ENCODE measurements around the gene TMEM179B. TPM values are rescaled to one million over a fixed set of nuclear protein-coding genes. Genes with fewer than 3 reads are reported as not detected.

Gene TMEM179B, protein sequence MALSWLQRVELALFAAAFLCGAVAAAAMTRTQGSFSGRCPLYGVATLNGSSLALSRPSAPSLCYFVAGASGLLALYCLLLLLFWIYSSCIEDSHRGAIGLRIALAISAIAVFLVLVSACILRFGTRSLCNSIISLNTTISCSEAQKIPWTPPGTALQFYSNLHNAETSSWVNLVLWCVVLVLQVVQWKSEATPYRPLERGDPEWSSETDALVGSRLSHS
- total RNA-seq (2016; rRNA removed; fragmentation: Illumina TruSeq; extraction: Trizol) (11.4 and 24.8 TPM in 2 replicates), polyA plus RNA-seq (2011; rRNA removed) (25.7 and 31.5 TPM in 2 replicates), polyA minus RNA-seq (2011; rRNA and poly(A)+ RNA removed; ENCODE audit: low replicate concordance) (58.2 and 80.5 TPM in 2 replicates), Bru-seq, nascent RNA (percentile 74 among the genes with signal in this experiment), BruChase-seq, experiment 1, labeled RNA remaining after a 6-hour chase (percentile 68 among the genes with signal in this experiment), BruChase-seq, experiment 2, labeled RNA remaining after a 2-hour chase (percentile 58 among the genes with signal in this experiment)
- 9.2 and 13.4 TPM in 2 replicates for total RNA-seq (2016; cell fraction: cytosol; rRNA removed; fragmentation: Illumina TruSeq; extraction: Trizol; ENCODE audit: low read depth)
- total RNA-seq (2016; cell fraction: insoluble cytoplasmic fraction; rRNA removed; fragmentation: Illumina TruSeq; extraction: Trizol) = 11.0 and 23.7 TPM in 2 replicates
- total RNA-seq (2016; cell fraction: membrane; rRNA removed; fragmentation: Illumina TruSeq; extraction: Trizol) = 12.0 and 14.6 TPM in 2 replicates
- 18.4 and 20.2 TPM in 2 replicates for total RNA-seq (2016; cell fraction: nucleus; rRNA removed; fragmentation: Illumina TruSeq; extraction: Trizol)
- polyA plus RNA-seq (2011; cell fraction: cytosol; rRNA removed) = 35.5 and 41.1 TPM in 2 replicates
- 16.2 and 27.4 TPM in 2 replicates for polyA plus RNA-seq (2011; cell fraction: nucleus; rRNA removed)
- 26.1 and 27.4 TPM in 2 replicates for polyA plus RNA-seq (2012)
- polyA plus RNA-seq (2016; cell fraction: cytosol; fragmentation: Illumina TruSeq; extraction: Trizol; ENCODE audit: low read depth) = 12.6 and 19.7 TPM in 2 replicates
- polyA plus RNA-seq (2016; cell fraction: insoluble cytoplasmic fraction; fragmentation: Illumina TruSeq; extraction: Trizol; ENCODE audit: low read depth) = 15.3 and 17.5 TPM in 2 replicates
- polyA plus RNA-seq (2016; cell fraction: membrane; fragmentation: Illumina TruSeq; extraction: Trizol; ENCODE audit: low read depth) = 18.5 and 20.7 TPM in 2 replicates
- 41.2 and 41.7 TPM in 2 replicates for polyA plus RNA-seq (2016; cell fraction: nucleus; fragmentation: Illumina TruSeq; extraction: Trizol; ENCODE audit: insufficient read depth, low read depth)
- polyA minus RNA-seq (2011; cell fraction: cytosol; rRNA and poly(A)+ RNA removed) = 20.0 and 25.1 TPM in 2 replicates
- 14.4 and 22.0 TPM in 2 replicates for polyA minus RNA-seq (2011; cell fraction: nucleus; rRNA and poly(A)+ RNA removed)
- long read RNA-seq, experiment 1, transcript TMEM179B-201 (5 exons, 1,023 nt) = major isoform, 56 of 64 reads
- long read RNA-seq, experiment 1, partial matches to known transcripts = 1 of 64 reads
- long read RNA-seq, experiment 1, other reads (novel, unspliced or antisense) = 7 of 64 reads
- long read RNA-seq, experiment 2, transcript TMEM179B-201 (5 exons, 1,023 nt) = major isoform, 68 of 80 reads
- long read RNA-seq, experiment 2, partial matches to known transcripts = 6 of 80 reads
- long read RNA-seq, experiment 2, other reads (novel, unspliced or antisense) = 4 of 80 reads

DNA sequence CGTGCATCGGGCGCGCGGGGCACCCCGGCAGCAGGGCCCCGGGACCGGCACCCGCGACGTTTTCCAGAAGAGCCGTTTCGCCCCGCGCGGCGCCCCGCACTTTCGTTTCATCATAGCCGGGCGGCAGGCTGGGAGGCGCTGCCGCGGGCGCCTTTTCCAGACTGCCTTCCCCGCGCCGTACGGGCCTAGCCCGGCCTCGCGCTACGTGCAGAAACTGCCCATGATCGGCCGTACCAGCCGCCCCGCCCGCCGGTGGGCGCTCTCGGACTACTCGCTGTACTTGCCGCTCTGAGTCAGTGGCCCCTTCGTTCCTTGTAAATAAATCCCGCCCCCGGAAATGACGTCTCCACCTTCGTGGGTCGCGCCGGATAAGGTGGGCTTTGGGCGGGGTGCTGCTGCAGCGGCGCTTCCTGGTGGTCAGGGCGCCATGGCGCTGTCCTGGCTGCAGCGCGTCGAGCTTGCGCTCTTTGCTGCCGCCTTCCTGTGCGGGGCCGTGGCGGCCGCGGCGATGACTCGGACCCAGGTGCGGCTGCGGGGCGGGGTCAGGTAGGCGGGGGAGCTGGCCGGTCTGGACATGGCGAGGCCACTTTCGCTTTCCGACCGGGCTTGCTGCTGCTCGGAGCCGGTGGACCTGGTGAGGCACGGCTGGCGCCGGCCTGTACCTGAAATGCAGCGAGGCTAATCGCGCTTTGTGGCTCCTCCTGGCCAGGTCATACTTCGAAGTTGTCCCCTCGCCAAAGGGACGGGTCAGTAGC lies at the start of gene TMEM179B:
Gene TMEM179B (plus strand): TSS at position 398 of the 755 bp plus-strand sequence. CDS start 30 bp downstream, at position 428.
- peak; percentile 77 for ATAC-seq
- intact Hi-C loops (cut with micrococcal nuclease; ENCODE audit: unreplicated experiment) (loop anchor here (2.0 kb wide), 5 partner anchors 18 to 94 kb away; partner anchors contain the start of genes NXF1, SLC3A2 and TTC9C), in situ Hi-C loops (cut with HindIII; ENCODE audit: extremely low pct_ligation_motif_present, low pct_unique_long_range_greater_than_20kb) (loop anchor here (5.0 kb wide), 2 partner anchors 45 to 90 kb away; partner anchors contain the start of genes STX5 and TEX54)
- Histone ChIP-seq H3K27me3 (ENCODE audit: control insufficient read depth in 1 of 2, insufficient read depth in 2 of 2, low read length in 2 of 2) (no peaks in the 10 kb centered on the region; a peak in 1 of 5 replicates), H3K36me3 (replicated peaks in 1 of 2; ENCODE audit: control insufficient read depth in 1 of 2, insufficient read depth in 2 of 2, low read length in 2 of 2) (peaks cover 10 to 24% of the 10 kb centered on the region in 2 experiments), H3K27ac (ENCODE audit: extremely low read length, insufficient read depth, low read length) (peak within 1 kb of the TSS; percentile 79), H3K9me3 (ENCODE audit: low read length) (no peaks in the 10 kb centered on the region), H3K4me2 (ENCODE audit: low read depth, low read length) (peak within 1 kb of the TSS; percentile 67), H3K4me1 (ENCODE audit: insufficient read depth, low read length) (peaks cover 45% of the 10 kb centered on the region), H3K79me2 (ENCODE audit: insufficient read depth, low read length) (peaks cover 31% of the 10 kb centered on the region), H4K20me1 (ENCODE audit: insufficient read depth, low read length) (no peaks in the 10 kb centered on the region), H2AFZ (ENCODE audit: low read length) (no peak within 1 kb of the TSS), H3K4me3 (replicated peaks in 1 of 3; ENCODE audit: insufficient read depth in 1 of 3, low read depth in 2 of 3, low read length in 3 of 3) (peak within 1 kb of the TSS; percentile 65 to 88 (median 81)), H3K9ac (ENCODE audit: insufficient read depth, low read depth, low read length) (peak within 1 kb of the TSS; percentile 89)
- POLR2A ChIA-PET = interaction anchor here (0.7 to 9.1 kb wide), 28 partner anchors 10 to 196 kb away, joined by 3 to 201 read pairs (median 5); partner anchors contain the start of genes C11orf98, CSKMT, HNRNPUL2 and NXF1
- FAIRE-seq = peak; percentile 64
- CTCF ChIA-PET (ENCODE audit: low intra/inter-chr PET ratio, low total read pairs) = interaction anchor here (0.6 to 2.6 kb wide), 3 partner anchors 54 to 84 kb away, joined by 3 to 25 read pairs (median 13); no protein-coding TSS in a partner anchor
- WGBS (ENCODE audit: low lambda C conversion rate) = 0% methylated on average over 3 of the region's 88 CpGs
- BruUV-seq (replicated peaks) = no TSS peak
- peak; percentile 96 for DNase-seq (ENCODE audit: low spot score)
- TF ChIP-seq PHF8 (CRISPR knock-in tag; IDR thresholded peaks at IDR 0.05) = peak; percentile 93
- peak; percentile 64; the same call in 1 of the 2 replicates for TF ChIP-seq ZNF143 (CRISPR knock-in tag; IDR thresholded peaks at IDR 0.05)
- peak; percentile 50; the same call in 1 of the 2 replicates for TF ChIP-seq SOX5 (CRISPR knock-in tag; IDR thresholded peaks at IDR 0.05; ENCODE audit: borderline replicate concordance)
- no peak for TF ChIP-seq ZKSCAN5 (CRISPR knock-in tag; IDR thresholded peaks at IDR 0.05)
- no peak for TF ChIP-seq ZNF281 (CRISPR knock-in tag; IDR thresholded peaks at IDR 0.05; ENCODE audit: borderline replicate concordance)
- peak; percentile 90 for TF ChIP-seq SPEN (CRISPR knock-in tag; IDR thresholded peaks at IDR 0.05; ENCODE audit: low read depth)
- no peak for TF ChIP-seq CEBPB (IDR thresholded peaks at IDR 0.05; ENCODE audit: borderline replicate concordance, low read depth, low read length)
- 0 out of 2 replicates have a peak, but pooled peaks have one; percentile 40 for TF ChIP-seq ZNF430 (CRISPR knock-in tag; IDR thresholded peaks at IDR 0.05)
- TF ChIP-seq ZNF207 (IDR thresholded peaks at IDR 0.05; ENCODE audit: borderline replicate concordance) = no peak
- TF ChIP-seq RARA (CRISPR knock-in tag; IDR thresholded peaks at IDR 0.05) = no peak; the same call in 1 of the 2 replicates
- peak; percentile 90 for TF ChIP-seq THAP11 (CRISPR knock-in tag; IDR thresholded peaks at IDR 0.05)
- peak; percentile 79 for TF ChIP-seq ZNF768 (CRISPR knock-in tag; IDR thresholded peaks at IDR 0.05)
- TF ChIP-seq ATRX (CRISPR knock-in tag; IDR thresholded peaks at IDR 0.05; ENCODE audit: borderline replicate concordance) = no peak
- peak; percentile 77 for TF ChIP-seq ESRRA (CRISPR knock-in tag; IDR thresholded peaks at IDR 0.05; ENCODE audit: low read depth)
- TF ChIP-seq ETV5 (CRISPR knock-in tag; IDR thresholded peaks at IDR 0.05; ENCODE audit: borderline replicate concordance) = peak; percentile 75
